ENCODE results near the gene TRPC4AP.

The TRPC4AP gene

DNA sequence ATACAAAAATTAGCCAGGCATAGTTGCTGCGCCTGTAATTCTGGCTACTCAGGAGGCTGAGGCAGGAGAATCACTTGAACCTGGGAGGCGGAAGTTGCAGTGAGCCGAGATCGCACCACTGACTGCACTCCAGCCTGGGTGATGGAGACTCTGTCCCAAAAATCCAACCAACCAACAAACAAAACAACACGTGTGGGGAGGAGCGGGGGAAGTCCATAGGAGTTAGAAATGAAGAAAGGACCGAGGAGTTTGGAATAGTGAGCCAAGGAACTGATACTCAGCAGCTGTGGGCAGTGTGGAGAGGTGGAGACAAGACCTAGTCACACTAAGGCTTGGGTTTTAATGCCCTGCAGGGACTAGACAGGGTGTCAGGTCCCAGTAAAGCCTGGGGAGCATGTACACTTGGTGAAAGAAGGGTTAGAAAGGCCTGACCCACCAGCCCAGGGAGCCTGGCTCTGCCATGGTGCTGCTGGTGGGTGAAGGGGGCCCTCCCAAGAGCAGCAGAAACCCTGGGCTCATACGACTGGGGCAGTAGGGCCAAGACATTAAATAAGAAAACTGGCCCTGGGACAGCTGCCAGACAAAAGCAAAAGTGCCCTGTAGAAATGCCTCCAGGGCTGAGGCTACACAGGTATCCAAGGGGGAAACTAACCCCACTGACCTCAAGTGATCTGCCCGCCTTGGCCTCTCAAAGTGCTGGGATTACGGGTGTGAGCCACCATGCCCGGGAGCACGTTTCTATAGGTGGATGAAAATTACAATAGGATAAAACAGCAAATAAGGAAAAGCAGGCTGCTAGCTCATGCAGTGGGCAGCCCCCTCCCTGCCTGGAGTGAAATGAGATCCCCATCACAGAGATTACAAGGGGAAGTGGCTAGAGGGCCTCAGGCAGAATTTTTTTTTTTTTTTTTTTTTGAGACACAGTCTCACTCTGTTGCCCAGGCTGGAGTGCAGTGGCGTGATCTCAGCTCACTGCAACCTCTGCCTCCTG is 78.9 kb downstream of the TRPC4AP start:
- no peak for DNase-seq

DNA sequence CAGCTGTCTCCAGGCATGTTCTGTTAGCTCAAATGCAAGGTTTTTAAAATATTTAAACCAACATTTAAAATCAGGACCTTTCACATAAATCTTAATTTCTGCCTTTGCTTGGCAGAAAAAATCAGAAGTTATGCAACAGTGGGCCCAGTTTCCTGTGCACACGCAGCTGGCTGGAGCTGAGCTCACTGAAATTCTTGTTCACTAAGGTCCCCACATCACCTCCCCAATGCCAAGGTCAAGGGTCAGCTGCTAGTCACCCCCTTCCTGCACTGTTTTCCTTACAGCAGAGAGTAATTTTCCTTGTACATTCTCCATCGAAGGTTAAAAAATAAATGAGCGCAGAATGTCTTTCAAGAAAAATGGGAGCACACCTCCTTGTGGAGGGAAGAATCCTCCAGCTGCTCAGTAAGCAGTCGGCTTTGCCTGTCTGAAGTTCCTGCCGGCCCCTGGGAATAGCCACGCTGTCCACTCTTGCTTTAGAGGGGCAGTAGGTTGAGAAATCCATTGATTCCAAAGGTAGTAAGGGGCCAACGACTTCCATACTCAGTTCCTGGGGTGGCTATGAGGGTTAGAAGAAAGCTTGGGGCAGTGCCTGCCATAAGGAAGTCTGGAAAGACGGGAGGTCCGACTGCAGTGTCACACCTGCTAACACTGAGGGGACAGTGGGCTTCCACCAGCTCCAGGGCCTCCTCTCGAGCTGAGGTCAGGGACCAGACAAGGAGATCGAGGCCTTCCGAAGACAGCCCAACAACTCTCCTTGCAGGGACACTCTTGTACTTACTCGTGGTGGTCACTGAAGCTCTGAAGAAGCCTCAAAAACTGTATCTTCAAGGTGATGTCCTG is 80.2 kb downstream of the TRPC4AP start:
- no peak for DNase-seq

DNA sequence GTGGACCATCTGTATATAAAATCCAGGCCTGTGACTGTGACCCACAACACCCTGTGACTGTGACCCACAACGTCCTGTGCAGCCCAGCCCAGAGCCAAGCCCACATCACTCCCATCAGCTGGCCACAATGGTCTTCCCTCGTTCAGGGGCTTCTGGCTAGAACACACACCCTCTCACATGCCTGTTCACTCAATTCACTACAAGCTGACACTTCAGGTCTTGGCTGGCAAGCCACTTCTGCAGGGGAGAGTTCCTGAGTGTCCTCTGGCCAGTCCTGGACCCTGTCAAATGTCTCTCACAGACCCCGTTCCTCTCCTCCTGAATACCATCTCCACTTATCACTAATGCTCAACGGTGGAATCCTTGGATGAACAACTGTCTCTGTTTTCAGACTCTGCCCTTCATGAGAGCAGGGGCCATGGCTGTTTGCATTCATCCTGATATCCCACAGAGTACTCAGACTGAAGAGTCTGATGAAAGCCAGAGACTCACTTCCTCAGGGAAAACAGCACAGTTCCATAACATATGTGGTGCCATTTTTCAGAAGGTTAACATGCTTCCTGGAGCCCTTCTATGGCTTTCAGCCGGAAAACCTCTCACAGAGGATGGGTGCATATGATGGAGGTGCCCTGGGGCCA is 80.9 kb downstream of the TRPC4AP start:
- DNase-seq: no peak

DNA sequence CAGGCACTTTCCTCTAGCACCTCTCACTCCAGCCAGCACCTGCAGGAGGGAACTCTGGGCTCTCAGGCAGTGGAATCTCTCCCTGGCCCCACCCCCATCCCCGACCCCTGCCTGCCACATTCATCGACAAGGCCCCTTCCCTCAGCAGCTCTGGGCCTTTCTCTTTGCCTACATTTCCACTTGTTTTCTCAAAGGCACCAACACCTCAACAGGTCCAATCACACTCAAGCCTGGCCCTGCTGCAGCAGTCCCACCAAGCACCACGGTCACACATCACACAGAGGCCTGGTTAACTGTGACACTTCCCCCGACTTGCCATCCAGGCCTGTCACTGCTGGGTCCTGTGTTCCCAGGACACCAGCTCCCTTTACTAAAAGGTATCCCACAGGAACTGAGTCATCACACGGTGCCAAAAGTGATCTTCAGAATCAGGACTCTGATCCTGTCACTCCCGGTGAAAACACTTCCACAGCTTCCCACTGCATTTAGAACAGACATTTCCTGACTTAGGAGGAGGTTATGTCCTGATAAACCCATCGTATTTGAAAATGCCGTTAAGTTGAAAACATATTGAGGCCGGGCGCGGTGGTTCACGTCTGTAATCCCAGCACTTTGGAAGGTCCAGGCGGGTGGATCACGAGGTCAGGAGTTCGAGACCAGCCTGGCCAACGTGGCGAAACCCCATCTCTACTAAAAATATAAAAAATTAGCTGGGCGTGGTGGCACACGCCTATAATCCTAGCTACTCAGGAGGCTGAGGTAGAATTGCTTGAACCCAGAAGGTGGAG is 82.0 kb downstream of the TRPC4AP start:
- no peak for DNase-seq

DNA sequence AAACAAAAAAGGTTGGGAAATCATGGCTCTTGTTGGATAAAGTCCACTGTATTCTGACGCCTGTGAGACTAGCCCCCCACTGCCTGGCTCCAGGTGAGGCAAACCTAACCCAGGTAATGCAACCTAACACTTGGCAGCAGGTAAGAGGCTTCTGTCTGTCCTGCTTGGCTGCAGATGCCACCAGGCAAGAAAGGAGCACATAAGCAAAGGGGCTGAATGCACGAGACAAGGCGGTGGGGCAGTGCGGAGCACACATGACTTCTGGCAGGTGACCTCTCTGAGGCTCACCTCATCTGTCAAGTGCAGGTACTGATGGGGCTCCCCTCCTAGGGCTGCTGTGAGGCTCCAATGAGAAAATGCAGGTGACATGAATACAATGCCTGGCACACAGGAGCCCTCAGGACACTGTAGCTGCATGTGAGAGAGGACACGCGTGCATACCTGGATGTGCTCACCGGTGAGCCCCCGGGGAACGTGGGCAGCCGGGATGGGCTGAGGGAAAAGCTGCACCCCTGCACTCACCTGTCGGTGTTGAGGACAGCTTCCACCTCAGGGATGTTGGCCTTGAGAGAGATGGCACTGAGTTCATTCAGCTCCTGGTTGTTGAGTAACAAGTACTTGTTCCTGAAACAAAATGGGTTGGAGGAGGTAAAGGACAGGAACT is 82.8 kb downstream of the TRPC4AP start:
- no peak for DNase-seq

DNA sequence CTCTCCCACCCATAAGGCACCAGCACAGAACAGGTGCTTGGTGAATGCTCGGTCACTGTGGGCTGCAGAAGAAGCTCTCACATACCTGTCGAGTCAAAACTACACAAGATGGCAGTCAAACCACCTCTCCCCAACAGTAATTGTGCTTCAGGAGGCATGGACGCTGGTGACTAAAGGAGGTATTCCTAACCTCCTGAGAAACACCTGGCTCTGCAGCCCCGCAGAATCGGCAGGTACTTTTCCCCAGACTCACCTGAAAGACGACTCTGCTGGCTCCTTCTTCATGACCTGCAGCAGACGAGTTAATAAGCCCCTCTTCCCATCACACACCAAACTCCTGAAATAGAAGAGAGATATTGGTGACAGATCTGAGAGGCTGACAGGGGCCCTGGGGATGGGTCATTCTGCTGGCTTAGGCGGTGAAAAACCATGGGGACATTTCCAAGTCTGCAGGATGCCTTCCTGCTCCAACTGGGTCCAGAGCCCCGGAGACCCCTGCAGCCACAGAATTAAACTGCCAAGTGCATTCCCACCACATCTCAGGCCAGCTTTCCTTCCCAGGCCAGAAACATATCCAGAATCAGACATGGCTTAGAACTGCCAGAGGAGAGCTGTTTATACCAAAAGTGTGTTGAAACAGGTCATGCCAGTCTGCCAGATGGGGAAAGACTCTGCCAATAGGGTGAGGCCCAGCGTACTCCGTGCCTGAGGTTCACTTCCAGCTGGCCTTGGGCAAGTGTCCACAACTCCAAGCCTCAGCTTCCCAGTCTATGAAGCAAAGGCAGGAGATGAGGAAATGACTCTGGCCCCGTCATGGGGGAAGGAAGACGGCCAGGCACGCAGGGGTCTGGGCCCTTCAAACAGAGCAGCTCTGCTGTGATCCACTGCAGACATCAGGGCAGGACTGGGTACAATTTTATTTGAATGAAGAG is 83.9 kb downstream of the TRPC4AP start:
- DNase-seq: no peak

DNA sequence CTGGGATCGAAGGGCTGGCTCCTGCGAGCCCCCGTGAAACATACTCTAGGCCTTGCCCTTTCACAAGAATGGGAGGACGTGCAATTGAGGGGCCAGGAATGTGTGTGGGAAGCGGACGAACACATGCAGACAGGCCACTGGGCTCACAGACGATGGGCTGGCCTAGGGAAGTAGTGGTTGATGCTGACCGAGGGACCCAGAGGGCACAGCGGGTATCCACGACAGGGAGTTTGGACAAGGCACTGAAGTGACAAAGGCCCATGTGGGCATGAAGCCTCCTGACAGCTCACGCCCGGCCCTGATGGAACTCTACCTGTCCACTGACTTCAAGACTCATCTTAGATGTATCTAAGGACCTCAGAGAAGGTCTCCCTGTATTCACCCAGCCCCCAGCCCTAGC is 84.7 kb downstream of the TRPC4AP start:
- no peak for DNase-seq

DNA sequence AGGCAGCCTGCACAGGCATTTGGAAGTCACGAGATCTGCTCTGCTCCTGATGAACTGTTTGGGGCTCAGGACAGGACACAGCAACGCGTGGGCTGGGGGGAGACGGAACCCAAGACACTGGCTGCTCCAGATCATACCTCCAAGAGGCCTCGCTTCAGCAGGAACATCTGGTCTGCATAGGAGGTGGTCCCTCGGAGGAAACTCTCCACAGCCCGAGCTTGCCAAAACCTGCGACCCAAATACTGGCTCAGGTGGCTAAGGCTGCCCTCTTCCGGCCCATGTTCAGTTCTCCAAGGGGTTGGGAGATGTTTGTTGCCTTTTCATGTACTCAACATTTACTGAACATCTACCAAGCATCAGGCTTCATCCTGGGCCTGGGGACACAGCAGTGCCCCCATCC is 85.2 kb downstream of the TRPC4AP start:
- DNase-seq: no peak

DNA sequence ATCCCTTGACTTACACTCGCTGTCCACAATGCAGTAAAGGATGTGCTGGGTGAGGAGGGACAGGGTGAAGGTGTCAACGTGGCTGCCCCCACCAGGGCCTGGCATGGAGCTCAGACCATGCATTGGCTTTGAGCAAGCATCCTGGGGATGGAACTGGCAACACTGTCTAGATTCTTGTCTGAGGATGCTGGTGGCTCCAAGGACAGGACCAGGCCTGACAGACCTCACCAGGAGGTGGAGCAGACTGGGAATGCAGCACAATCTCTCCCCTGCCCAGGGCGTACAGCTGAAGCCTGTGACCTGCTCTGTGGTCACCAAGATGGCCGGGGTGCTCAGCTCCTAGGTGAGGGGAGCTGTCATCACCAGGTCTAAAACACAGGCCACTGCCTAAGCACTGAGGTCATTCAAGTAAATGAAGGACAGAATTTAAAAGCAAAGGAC is 86.1 kb downstream of the TRPC4AP start:
- DNase-seq: no peak

DNA sequence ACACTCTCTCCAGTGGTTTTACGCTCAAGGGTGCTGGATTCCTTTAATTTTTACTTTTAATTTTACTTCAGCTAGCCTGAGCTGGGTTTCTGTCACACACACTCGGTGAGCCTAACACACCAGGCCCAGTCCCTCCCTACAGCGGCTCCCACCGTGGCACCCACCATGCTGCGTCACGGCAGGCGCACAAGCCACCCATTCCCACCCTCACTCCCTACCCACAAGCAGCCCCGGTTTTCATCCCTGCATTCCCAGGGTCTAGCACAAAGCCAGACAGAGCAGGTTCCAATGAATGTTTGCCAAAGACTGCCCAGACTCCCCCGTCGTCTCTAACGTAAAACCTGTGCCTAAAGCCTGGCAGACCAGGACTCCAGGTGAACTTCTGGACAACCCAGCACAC is 86.6 kb downstream of the TRPC4AP start:
- no peak for DNase-seq

DNA sequence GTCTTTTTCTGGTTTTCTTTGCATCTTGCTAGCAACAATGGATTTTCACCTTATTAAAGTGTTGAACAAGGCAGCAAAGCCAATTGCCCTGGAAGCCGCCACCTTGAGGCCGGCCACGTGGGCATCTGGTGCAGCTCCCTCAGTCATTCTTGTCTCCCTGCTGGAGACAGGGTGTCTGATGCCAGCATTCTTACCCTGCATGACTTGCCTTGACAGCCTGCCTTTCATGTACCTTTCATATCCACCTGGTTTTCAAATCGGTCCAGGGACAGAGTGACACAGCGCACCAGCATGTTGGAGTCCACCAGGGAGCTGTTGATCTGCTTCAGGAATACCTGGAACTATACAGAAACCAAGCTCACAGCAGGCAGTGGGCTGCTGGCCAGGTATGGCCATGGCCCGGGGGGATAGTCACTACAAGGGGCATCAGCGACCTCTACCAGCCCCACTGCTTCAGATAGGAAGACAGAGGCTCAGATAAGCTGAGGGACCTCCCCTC is 87.1 kb downstream of the TRPC4AP start:
- DNase-seq: no peak

DNA sequence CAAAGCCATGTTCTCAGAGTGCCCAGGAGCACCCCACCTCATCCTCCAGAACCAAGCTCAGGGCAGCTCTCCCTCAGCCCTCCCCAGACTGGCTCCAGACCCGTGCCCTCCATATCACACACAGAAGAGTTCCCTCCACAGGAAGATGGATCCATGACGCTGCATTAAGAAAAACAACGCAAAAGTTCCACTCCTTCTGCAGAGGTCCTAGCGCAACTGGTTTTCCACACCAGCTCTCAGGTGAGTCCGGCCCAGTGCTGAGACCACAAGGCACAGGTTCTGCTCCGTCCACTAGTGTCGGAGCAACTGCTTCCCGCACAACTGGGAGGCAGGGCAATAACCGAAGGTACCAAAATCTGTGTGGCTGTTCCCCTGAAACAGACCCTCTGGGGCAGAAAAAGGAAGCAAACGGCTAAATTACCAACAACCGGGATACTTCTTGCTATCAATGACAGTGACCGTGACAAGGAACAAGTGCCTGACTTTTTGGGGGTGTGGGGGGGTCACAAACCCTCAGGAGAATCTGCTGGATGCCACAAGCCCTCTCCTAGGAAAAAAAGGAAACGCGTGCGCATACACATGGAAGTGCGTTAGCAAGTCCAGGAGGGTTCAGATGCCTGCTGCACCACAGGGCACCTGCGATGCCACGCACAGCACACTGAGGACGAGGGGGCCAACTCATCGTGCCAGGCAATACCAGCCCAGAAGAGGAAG is 87.7 kb downstream of the TRPC4AP start:
- no peak for DNase-seq

DNA sequence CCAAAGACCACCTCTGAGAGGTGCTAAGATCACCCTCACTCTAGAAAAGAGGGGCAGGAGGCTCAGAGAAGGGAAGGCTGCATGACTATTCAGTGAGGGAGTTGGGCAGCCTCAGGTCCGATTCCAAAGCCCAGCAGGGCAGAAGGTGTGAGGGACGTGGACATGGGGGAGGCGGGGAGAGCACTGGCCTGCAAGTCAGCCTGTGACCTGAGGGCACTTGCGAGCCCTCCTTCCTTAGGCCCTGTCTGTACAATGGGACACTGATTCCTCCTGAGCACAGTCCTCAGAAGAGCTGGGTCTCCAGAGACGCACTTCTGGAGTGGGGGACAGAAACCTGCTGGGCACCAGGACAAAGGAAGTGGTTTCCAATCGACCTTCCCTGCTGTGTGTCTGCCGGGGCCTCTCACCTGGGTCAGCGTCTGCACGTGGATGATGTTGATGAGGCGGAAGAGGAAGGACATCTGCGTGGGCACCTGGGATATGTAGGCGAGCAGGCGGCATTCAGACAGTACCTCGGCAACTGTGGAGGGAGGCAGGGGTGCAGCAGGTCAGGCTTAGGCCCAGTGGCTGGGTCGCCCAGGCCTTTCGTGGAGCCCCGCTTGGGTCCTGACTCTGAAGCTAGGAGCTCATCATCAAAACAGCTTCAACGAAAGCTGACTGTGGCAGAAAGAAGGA is 88.4 kb downstream of the TRPC4AP start:
- DNase-seq: no peak

DNA sequence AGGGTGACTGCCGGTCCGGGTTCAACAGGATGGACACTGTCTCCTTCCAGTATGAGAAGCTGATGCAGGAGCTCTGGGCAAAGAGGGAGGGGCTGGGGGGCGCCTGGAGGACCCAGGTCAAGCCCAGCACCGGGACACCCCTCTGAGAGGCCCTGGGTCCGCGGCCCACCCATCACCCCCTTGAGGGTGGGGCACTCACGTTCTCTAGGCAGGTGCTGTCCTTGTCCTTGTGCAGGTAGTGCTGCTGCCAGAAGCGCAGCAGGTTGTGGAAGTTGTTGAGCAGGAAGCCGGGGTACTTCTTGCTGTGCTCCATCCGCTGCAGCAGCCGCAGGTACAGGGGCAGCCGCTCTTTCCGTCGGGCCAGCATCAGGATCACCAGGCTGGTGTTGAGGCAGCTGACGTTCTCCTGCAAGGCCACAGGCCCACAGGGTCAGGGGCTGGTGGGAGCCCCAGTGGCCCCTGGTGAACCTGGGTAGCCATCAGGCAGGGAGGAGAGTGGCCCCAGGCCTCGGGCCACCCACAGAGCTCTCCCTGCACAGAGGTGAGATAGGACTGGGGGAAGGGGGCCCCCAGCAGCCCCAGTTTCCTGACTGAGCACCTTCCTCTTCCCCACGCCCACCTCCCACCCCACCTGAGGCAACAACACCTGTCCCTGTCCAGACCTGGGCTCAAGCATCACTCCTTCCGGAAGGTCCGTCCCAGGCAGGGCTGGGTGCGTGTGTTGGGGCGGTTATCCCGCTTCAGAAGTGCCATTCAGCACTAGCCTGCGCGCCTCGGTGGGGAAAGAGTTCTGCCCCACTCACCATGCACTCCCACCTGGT is 89.2 kb downstream of the TRPC4AP start:
- no peak for DNase-seq

DNA sequence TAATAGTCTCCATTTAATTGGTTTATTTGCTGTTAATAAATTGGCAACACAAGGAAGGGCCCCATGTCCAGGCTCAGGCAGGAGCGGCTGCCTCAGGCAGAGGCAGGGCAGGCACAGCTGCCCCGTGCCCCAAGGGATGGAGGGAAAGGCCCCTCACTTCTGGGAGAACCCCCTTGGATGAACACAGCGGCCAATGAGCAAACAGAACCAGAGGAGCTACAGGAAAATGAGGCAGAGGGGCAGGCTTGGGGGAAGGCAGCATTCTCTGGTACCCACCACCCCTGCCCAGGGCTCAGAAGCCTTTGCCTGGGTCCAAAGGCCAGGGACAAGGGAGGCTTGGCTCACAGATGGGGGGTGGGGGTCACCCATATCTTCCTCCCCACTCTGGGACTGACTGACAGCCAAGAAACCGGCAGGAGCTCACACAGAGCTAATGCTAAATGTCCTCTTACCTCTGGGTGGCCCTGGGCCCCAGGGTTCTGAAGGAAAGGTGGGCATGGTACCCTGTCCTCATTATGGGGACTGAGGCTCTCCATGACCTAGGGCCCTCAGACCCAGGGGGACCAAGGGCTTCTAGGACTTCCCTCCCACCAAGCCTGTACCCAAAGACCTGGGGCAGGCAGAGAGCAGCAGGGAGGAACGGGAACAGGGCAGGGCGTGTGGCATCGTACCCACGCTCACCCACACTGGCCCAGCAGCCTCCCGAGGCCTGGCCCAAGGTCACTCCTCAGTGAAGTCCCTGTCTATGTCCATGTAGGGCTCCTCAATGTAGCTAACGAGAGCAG is 90.0 kb downstream of the TRPC4AP start:
- no peak for DNase-seq

DNA sequence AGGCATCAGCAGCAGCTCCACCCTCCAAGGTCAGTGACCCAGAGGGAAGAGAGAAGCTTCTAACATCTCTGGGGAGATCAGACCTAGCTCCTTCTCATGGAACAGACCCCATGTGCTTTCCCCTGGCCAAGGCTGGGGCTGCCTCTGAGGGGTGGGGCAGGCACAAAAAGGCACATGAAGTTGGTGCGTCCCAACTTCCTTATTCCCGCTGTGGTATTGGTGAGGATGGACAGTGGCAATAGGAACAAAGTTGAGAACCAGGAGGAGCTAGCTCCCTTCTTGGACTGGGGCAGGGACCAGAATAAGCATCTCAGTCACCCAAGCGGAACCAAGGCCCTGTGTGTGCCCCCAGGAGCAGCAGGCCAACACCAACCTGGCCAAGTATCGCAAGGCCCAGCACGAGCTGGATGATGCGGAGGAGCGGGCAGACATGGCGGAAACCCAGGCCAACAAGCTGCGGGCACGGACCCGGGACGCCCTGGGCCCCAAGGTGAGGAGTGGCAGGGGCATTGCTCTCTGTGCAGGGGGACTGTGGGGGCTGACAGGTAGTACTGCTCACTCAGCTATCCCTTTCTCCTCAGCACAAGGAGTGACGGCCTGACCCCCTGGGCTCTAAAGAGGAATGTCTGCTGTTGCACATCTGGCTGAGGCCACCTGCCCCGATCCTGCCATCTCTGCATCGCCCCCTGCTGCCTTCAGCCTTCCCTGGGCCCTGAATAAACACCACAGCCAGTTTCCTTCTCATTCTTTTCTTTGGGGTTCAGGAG is 90.8 kb downstream of the TRPC4AP start:
- DNase-seq: no peak
